Measurements from ENCODE around the gene DLK1. TPM values are rescaled to one million over a fixed set of nuclear protein-coding genes. Genes with fewer than 3 reads are reported as not detected.

DLK1 gene
- total and polyA plus RNA-seq, 2 of the 4 experiments (the other 2 are of a cell fraction), result under 0.01 to 0.07 TPM

GRCh38 chr14:100781952-100782351 is 55.3 kb downstream of the DLK1 start:
- Histone ChIP-seq H4K20me1 (ENCODE audit: insufficient read depth, low read length) (no peaks in the 10 kb centered on the region), H3K56ac (ENCODE audit: extremely low read depth, insufficient read depth, low read length) (no peak overlapping the region), H3K4me2 (ENCODE audit: low read depth, low read length) (no peak overlapping the region), H3K4me3 (ENCODE audit: insufficient read depth, low read depth, low read length) (no peak overlapping the region), H3K9ac (ENCODE audit: low read depth, low read length) (no peak overlapping the region), H2AK5ac (ENCODE audit: low read depth, low read length) (no peak overlapping the region), H3K9me3 (ENCODE audit: control insufficient read depth, insufficient read depth, low read length) (no peaks in the 10 kb centered on the region), H3K4ac (ENCODE audit: low read depth, low read length) (no peak overlapping the region), H4K91ac (ENCODE audit: insufficient read depth, low read depth, low read length) (no peak overlapping the region), H3K23ac (ENCODE audit: low read depth, low read length) (no peak overlapping the region), H4K8ac (ENCODE audit: low read depth in 2 of 2, low read length in 2 of 2) (no peak overlapping the region), H2BK5ac (ENCODE audit: low read depth, low read length, poor library complexity, severe bottlenecking) (no peak overlapping the region), H3K79me1 (ENCODE audit: low read depth in 1 of 2, low read length in 2 of 2) (no peaks in the 10 kb centered on the region), H2AFZ (replicated peaks; ENCODE audit: low read length, poor library complexity) (no peak overlapping the region), H3K27ac (ENCODE audit: insufficient read depth, low read length) (no peak overlapping the region), H3K9me1 (ENCODE audit: insufficient read depth, low read length) (no peaks in the 10 kb centered on the region), H3K18ac (ENCODE audit: low read depth, low read length) (no peak overlapping the region), H3K4me1 (ENCODE audit: control insufficient read depth, insufficient read depth, low read length) (no peaks in the 10 kb centered on the region), H3K27me3 (ENCODE audit: control insufficient read depth, insufficient read depth, low read length) (peaks cover 47% of the 10 kb centered on the region), H3K36me3 (ENCODE audit: control insufficient read depth, insufficient read depth, low read length) (no peaks in the 10 kb centered on the region), H4K5ac (ENCODE audit: low read depth, low read length) (no peak overlapping the region), H3K14ac (replicated peaks; ENCODE audit: low read depth, low read length) (no peak overlapping the region), H2BK15ac (ENCODE audit: low read depth, low read length) (no peak overlapping the region), H2BK120ac (ENCODE audit: low read depth, low read length) (no peak overlapping the region), H2BK20ac (ENCODE audit: low read depth, low read length) (no peak overlapping the region), H2AK9ac (replicated peaks; ENCODE audit: low read depth, low read length, poor library complexity) (no peak overlapping the region)
- ChIA-PET CTCF (no interaction called here), POLR2A (ENCODE audit: unreplicated experiment) (no interaction called here)
- ATAC-seq (ENCODE audit: low read depth) (no peak), DNase-seq (no peak)
- 65% methylated on average over 4 of the region's 8 CpGs; no CpG with 5 or more reads in 1 of the 2 experiments for WGBS, 2 experiments (ENCODE audit: extremely low coverage in 2 of 2, insufficient read length in 1 of 2)
- intact Hi-C loops (cut with micrococcal nuclease) (no loop called here), dilution Hi-C loops (cut with HindIII; ENCODE audit: low sequenced_read_pairs, unreplicated experiment) (no loop called here), in situ Hi-C loops (cut with MboI; ENCODE audit: low sequenced_read_pairs) (no loop called here)
- BruUV-seq (replicated peaks), result no TSS peak
- no peak for TF ChIP-seq POLR2A (IDR thresholded peaks at IDR 0.05; ENCODE audit: low read depth, low read length)
- TF ChIP-seq FOS (IDR thresholded peaks at IDR 0.05; ENCODE audit: low read depth, low read length), result no peak
- no peak for TF ChIP-seq CHD1 (IDR thresholded peaks at IDR 0.05; ENCODE audit: low read depth, low read length)
- TF ChIP-seq SMC3 (IDR thresholded peaks at IDR 0.05; ENCODE audit: low read depth, low read length), result no peak
- no peak for TF ChIP-seq CTCF (conservative IDR thresholded peaks at IDR 0.05; ENCODE audit: low read depth, low read length)
- TF ChIP-seq NFE2L2 (IDR thresholded peaks at IDR 0.05; ENCODE audit: low read depth, low read length), result no peak
- no peak for TF ChIP-seq MXI1 (IDR thresholded peaks at IDR 0.05; ENCODE audit: borderline replicate concordance, low read depth, low read length)
- TF ChIP-seq RFX5 (IDR thresholded peaks at IDR 0.05; ENCODE audit: low read depth, low read length), result no peak
- TF ChIP-seq BHLHE40 (IDR thresholded peaks at IDR 0.05; ENCODE audit: low read depth, low read length), result no peak
- no peak for TF ChIP-seq MAFK (IDR thresholded peaks at IDR 0.05; ENCODE audit: low read depth, low read length)
- TF ChIP-seq, protein P1, sequence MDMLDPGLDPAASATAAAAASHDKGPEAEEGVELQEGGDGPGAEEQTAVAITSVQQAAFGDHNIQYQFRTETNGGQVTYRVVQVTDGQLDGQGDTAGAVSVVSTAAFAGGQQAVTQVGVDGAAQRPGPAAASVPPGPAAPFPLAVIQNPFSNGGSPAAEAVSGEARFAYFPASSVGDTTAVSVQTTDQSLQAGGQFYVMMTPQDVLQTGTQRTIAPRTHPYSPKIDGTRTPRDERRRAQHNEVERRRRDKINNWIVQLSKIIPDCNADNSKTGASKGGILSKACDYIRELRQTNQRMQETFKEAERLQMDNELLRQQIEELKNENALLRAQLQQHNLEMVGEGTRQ (IDR thresholded peaks at IDR 0.05; ENCODE audit: low read depth, low read length), result no peak
- no peak for TF ChIP-seq MAZ (IDR thresholded peaks at IDR 0.05; ENCODE audit: borderline replicate concordance, low read depth, low read length)
- no peak for TF ChIP-seq RAD21 (IDR thresholded peaks at IDR 0.05; ENCODE audit: low read length)
- TF ChIP-seq, protein P2, sequence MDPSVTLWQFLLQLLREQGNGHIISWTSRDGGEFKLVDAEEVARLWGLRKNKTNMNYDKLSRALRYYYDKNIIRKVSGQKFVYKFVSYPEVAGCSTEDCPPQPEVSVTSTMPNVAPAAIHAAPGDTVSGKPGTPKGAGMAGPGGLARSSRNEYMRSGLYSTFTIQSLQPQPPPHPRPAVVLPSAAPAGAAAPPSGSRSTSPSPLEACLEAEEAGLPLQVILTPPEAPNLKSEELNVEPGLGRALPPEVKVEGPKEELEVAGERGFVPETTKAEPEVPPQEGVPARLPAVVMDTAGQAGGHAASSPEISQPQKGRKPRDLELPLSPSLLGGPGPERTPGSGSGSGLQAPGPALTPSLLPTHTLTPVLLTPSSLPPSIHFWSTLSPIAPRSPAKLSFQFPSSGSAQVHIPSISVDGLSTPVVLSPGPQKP (IDR thresholded peaks at IDR 0.05; ENCODE audit: borderline replicate concordance, low read depth, low read length), result no peak
- no peak for TF ChIP-seq CEBPB (IDR thresholded peaks at IDR 0.05; ENCODE audit: low read depth, low read length)
- no peak for TF ChIP-seq RCOR1 (IDR thresholded peaks at IDR 0.05; ENCODE audit: insufficient replicate concordance, low read length)
